ENCODE data around the gene PTPRO. TPM values are rescaled to one million over a fixed set of nuclear protein-coding genes. Genes with fewer than 3 reads are reported as not detected.

The PTPRO gene
- total RNA-seq, 4 donors from 2014 or later: 0.26 to 0.81 (median 0.51) TPM

- Histone ChIP-seq H3K27me3 (no peaks in the 10 kb centered on the region), H3K36me3 (no peaks in the 10 kb centered on the region), H3K9me3 (no peaks in the 10 kb centered on the region), H3K4me1 (peaks cover 32% of the 10 kb centered on the region), H3K27ac (peak overlapping the region; percentile 35), H3K4me3 (no peak overlapping the region)
- WGBS: 16% methylated on average over 10 of the region's 10 CpGs
- no peak for TF ChIP-seq CTCF (IDR thresholded peaks at IDR 0.05)
- no peak for TF ChIP-seq POLR2A (IDR thresholded peaks at IDR 0.05)
- TF ChIP-seq EP300 (IDR thresholded peaks at IDR 0.05): no peak
- TF ChIP-seq POLR2AphosphoS5 (IDR thresholded peaks at IDR 0.05): no peak
- peak; percentile 75 to 82 for DNase-seq (ENCODE audit: low spot score in 2 of 2)
Measured at GRCh38 chr12:15278816-15279658, 43.3 kb upstream of the PTPRO start.

- 84% methylated on average over 2 of the region's 2 CpGs for WGBS
- H3K4me3 ChIP-seq: no peak overlapping the region
- H3K4me1 ChIP-seq: peaks cover 18% of the 10 kb centered on the region
- no peaks in the 10 kb centered on the region for H3K9me3 ChIP-seq
- H3K27ac ChIP-seq: no peak overlapping the region
- H3K36me3 ChIP-seq: no peaks in the 10 kb centered on the region
- TF ChIP-seq CTCF (IDR thresholded peaks at IDR 0.05) (no peak), POLR2AphosphoS5 (IDR thresholded peaks at IDR 0.05) (no peak), POLR2A (IDR thresholded peaks at IDR 0.05) (no peak), EP300 (IDR thresholded peaks at IDR 0.05) (no peak)
- DNase-seq (ENCODE audit: low spot score in 2 of 2): no peak
- no peaks in the 10 kb centered on the region for H3K27me3 ChIP-seq
Measured at GRCh38 chr12:15280930-15281329, 41.4 kb upstream of the PTPRO start.

- 63% methylated on average over 1 of the region's 1 CpG for WGBS
- no peak overlapping the region for H3K27ac ChIP-seq
Measured at GRCh38 chr12:15289192-15289591, 33.1 kb upstream of the PTPRO start.

GRCh38 chr12:15293731-15294130 lies 28.6 kb upstream of the PTPRO start:
- no peaks in the 10 kb centered on the region for H3K27me3 ChIP-seq
- no peaks in the 10 kb centered on the region for H3K36me3 ChIP-seq
- TF ChIP-seq POLR2A (IDR thresholded peaks at IDR 0.05) (no peak), EP300 (IDR thresholded peaks at IDR 0.05) (no peak), CTCF (IDR thresholded peaks at IDR 0.05) (no peak), POLR2AphosphoS5 (IDR thresholded peaks at IDR 0.05) (no peak)
- 81% methylated on average over 3 of the region's 3 CpGs for WGBS
- H3K27ac ChIP-seq: no peak overlapping the region
- H3K4me1 ChIP-seq: no peaks in the 10 kb centered on the region
- no peak overlapping the region for H3K4me3 ChIP-seq
- DNase-seq (ENCODE audit: low spot score in 2 of 2): no peak
- no peaks in the 10 kb centered on the region for H3K9me3 ChIP-seq

More at GRCh38 chr12:15289192-15289591, 33.1 kb upstream of the PTPRO start:
- Histone ChIP-seq H3K4me3 (no peak overlapping the region), H3K27me3 (no peaks in the 10 kb centered on the region), H3K9me3 (no peaks in the 10 kb centered on the region), H3K36me3 (no peaks in the 10 kb centered on the region), H3K4me1 (no peaks in the 10 kb centered on the region)
- no peak for TF ChIP-seq EP300 (IDR thresholded peaks at IDR 0.05)
- TF ChIP-seq POLR2AphosphoS5 (IDR thresholded peaks at IDR 0.05): no peak
- TF ChIP-seq POLR2A (IDR thresholded peaks at IDR 0.05): no peak
- TF ChIP-seq CTCF (IDR thresholded peaks at IDR 0.05): no peak
- no peak for DNase-seq (ENCODE audit: low spot score in 2 of 2)

- no peaks in the 10 kb centered on the region for H3K27me3 ChIP-seq
- no peak for TF ChIP-seq POLR2A (IDR thresholded peaks at IDR 0.05)
- TF ChIP-seq POLR2AphosphoS5 (IDR thresholded peaks at IDR 0.05): no peak
- no peak for TF ChIP-seq EP300 (IDR thresholded peaks at IDR 0.05)
- no peak for TF ChIP-seq CTCF (IDR thresholded peaks at IDR 0.05)
- no peaks in the 10 kb centered on the region for H3K4me1 ChIP-seq
- H3K36me3 ChIP-seq: no peaks in the 10 kb centered on the region
- no peak for DNase-seq (ENCODE audit: low spot score in 2 of 2)
- no peaks in the 10 kb centered on the region for H3K9me3 ChIP-seq
- H3K4me3 ChIP-seq: no peak overlapping the region
- 97% methylated on average over 2 of the region's 2 CpGs for WGBS
- no peak overlapping the region for H3K27ac ChIP-seq
Measured at GRCh38 chr12:15299947-15300346, 22.4 kb upstream of the PTPRO start.
